ENCODE measurements around the gene SPAG9. TPM values are rescaled to one million over a fixed set of nuclear protein-coding genes. Genes with fewer than 3 reads are reported as not detected.

The SPAG9 gene
- total RNA-seq, 1 experiment from 2014 or later = 77.6 TPM

- TF ChIP-seq, protein P1, sequence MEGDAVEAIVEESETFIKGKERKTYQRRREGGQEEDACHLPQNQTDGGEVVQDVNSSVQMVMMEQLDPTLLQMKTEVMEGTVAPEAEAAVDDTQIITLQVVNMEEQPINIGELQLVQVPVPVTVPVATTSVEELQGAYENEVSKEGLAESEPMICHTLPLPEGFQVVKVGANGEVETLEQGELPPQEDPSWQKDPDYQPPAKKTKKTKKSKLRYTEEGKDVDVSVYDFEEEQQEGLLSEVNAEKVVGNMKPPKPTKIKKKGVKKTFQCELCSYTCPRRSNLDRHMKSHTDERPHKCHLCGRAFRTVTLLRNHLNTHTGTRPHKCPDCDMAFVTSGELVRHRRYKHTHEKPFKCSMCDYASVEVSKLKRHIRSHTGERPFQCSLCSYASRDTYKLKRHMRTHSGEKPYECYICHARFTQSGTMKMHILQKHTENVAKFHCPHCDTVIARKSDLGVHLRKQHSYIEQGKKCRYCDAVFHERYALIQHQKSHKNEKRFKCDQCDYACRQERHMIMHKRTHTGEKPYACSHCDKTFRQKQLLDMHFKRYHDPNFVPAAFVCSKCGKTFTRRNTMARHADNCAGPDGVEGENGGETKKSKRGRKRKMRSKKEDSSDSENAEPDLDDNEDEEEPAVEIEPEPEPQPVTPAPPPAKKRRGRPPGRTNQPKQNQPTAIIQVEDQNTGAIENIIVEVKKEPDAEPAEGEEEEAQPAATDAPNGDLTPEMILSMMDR (IDR thresholded peaks at IDR 0.05 in 2 of 3, conservative IDR thresholded peaks at IDR 0.05 in 1 of 3; ENCODE audit: borderline replicate concordance in 1 of 3, insufficient read depth in 1 of 3, low read depth in 2 of 3, low read length in 2 of 3) = no peak
- TF ChIP-seq FOSL1 (IDR thresholded peaks at IDR 0.05; ENCODE audit: low read depth) = no peak
Measured at GRCh38 chr17:50939542-50939794, 181.2 kb downstream of the SPAG9 start (continued).

- Histone ChIP-seq H3K9me2 (ENCODE audit: insufficient read depth) (no peaks in the 10 kb centered on the region), H3K27ac (ENCODE audit: low read depth, low read length) (no peak overlapping the region), H3K79me2 (ENCODE audit: insufficient read depth, low read length) (no peaks in the 10 kb centered on the region), H3K27me3 (ENCODE audit: insufficient read depth, low read length) (no peaks in the 10 kb centered on the region), H4K20me1 (ENCODE audit: insufficient read depth) (no peaks in the 10 kb centered on the region), H2AFZ (ENCODE audit: low read depth, low read length, poor library complexity, severe bottlenecking) (no peak overlapping the region), H3K4me3 (replicated peaks in 1 of 2; ENCODE audit: low read depth in 1 of 2, low read length in 2 of 2) (no peak overlapping the region), H3K36me3 (ENCODE audit: control insufficient read depth in 1 of 2, insufficient read depth in 2 of 2, low read length in 2 of 2) (no peaks in the 10 kb centered on the region), H3K4me1 (ENCODE audit: control insufficient read depth in 1 of 2, insufficient read depth in 2 of 2, low read length in 2 of 2) (peaks cover 12 to 23% of the 10 kb centered on the region in 2 experiments), H3K9ac (ENCODE audit: low read length) (no peak overlapping the region), H3K9me3 (ENCODE audit: control insufficient read depth in 1 of 2, insufficient read depth in 1 of 2, low read depth in 1 of 2, low read length in 2 of 2) (no peaks in the 10 kb centered on the region), H3K4me2 (ENCODE audit: low read length) (no peak overlapping the region)
- intact Hi-C loops (cut with micrococcal nuclease) = no loop called here
- no TSS peak for BruUV-seq (replicated peaks)
- ChIA-PET RAD21 (ENCODE audit: low non-redundant PET in 1 of 2, low total read pairs in 2 of 2, uncharacterized antibody in 2 of 2, unreplicated experiment in 2 of 2) (no interaction called here), CTCF (interaction anchor here (1.3 kb wide), 1 partner anchor 10 kb away, joined by 3 read pairs; no protein-coding TSS in a partner anchor), POLR2A (interaction anchor here (1.8 kb wide), 1 partner anchor 11 kb away, joined by 5 read pairs; no protein-coding TSS in a partner anchor)
- ATAC-seq (no peak), DNase-seq (ENCODE audit: low read depth, low spot score) (no peak)
- no peak for TF ChIP-seq EZH2phosphoT487 (IDR thresholded peaks at IDR 0.05; ENCODE audit: borderline replicate concordance)
- no peak for TF ChIP-seq POLR2A (IDR thresholded peaks at IDR 0.05; ENCODE audit: borderline replicate concordance, extremely low read depth, insufficient read depth, insufficient read length)
- TF ChIP-seq, protein P2, sequence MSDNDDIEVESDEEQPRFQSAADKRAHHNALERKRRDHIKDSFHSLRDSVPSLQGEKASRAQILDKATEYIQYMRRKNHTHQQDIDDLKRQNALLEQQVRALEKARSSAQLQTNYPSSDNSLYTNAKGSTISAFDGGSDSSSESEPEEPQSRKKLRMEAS (IDR thresholded peaks at IDR 0.05) = no peak
- TF ChIP-seq ZBTB33 (IDR thresholded peaks at IDR 0.05; ENCODE audit: extremely low read depth, insufficient replicate concordance, low read length) = no peak
- TF ChIP-seq ZNF274 (IDR thresholded peaks at IDR 0.05; ENCODE audit: low read depth, low read length) = no peak
- TF ChIP-seq FOSL1 (IDR thresholded peaks at IDR 0.05; ENCODE audit: low read depth) = no peak
- TF ChIP-seq CEBPB (IDR thresholded peaks at IDR 0.05; ENCODE audit: low read depth) = no peak
- TF ChIP-seq EZH2 (IDR thresholded peaks at IDR 0.05) = no peak
- no peak for TF ChIP-seq POLR2AphosphoS5 (IDR thresholded peaks at IDR 0.05; ENCODE audit: low read depth, low read length)
- TF ChIP-seq ZFX (IDR thresholded peaks at IDR 0.05) = no peak
Measured at GRCh38 chr17:50938821-50939541, 181.7 kb downstream of the SPAG9 start.
